Liver (tissue), 3 donors: ENCODE measurements around the gene ZNF628.

Experiments
- EGR1 ChIP-seq, 2 donors: IDR thresholded peaks; 2 replicates each; pipeline ENCODE4 v1.6.1; 2016 to 2018; ENCODE audit warnings: antibody characterized with exemption in 2 of 2, low read depth in 2 of 2
- GABPA ChIP-seq, 2 donors: IDR thresholded peaks in 1 of 2; conservative IDR thresholded peaks in 1 of 2; 2 replicates each; pipeline ENCODE4 v1.6.1; 2016; ENCODE audit warnings: antibody characterized with exemption in 2 of 2, mild to moderate bottlenecking in 1 of 2, moderate library complexity in 1 of 2
- JUND ChIP-seq, 2 donors: IDR thresholded peaks; 2 replicates each; pipeline ENCODE4 v1.6.1; 2016; ENCODE audit warnings: antibody characterized with exemption in 2 of 2
- MAX ChIP-seq: IDR thresholded peaks from 2 replicates; pipeline ENCODE4 v1.6.1; 2016; ENCODE audit warnings: antibody characterized with exemption
- RXRA ChIP-seq, 2 donors: IDR thresholded peaks; 2 replicates each; pipeline ENCODE4 v1.6.1; 2017 to 2018; ENCODE audit warnings: antibody characterized with exemption in 2 of 2, mild to moderate bottlenecking in 1 of 2
- SP1 ChIP-seq: IDR thresholded peaks from 2 replicates; pipeline ENCODE4 v1.6.1; 2018; ENCODE audit warnings: antibody characterized with exemption, mild to moderate bottlenecking
- TAF1 ChIP-seq: conservative IDR thresholded peaks from 2 replicates; pipeline ENCODE4 v1.6.1; 2016; ENCODE audit warnings: antibody characterized with exemption, mild to moderate bottlenecking
- YY1 ChIP-seq: IDR thresholded peaks from 2 replicates; pipeline ENCODE4 v1.6.1; 2016; ENCODE audit warnings: antibody characterized with exemption, mild to moderate bottlenecking
- TF ChIP-seq, protein P1 (sequence below): fragments of 150-350 bp; IDR thresholded peaks from 2 replicates; pipeline ENCODE4 v1.5.1; 2017; ENCODE audit warnings: improper control_type of control experiment, low read depth, low read length; ENCODE audit not compliant: missing input control
- TF ChIP-seq, protein P2 (sequence below): IDR thresholded peaks from 2 replicates; pipeline ENCODE4 v1.6.1; 2016; ENCODE audit warnings: antibody characterized with exemption
- donor health status: healthy.
- donor health status: healthy.

DNA sequence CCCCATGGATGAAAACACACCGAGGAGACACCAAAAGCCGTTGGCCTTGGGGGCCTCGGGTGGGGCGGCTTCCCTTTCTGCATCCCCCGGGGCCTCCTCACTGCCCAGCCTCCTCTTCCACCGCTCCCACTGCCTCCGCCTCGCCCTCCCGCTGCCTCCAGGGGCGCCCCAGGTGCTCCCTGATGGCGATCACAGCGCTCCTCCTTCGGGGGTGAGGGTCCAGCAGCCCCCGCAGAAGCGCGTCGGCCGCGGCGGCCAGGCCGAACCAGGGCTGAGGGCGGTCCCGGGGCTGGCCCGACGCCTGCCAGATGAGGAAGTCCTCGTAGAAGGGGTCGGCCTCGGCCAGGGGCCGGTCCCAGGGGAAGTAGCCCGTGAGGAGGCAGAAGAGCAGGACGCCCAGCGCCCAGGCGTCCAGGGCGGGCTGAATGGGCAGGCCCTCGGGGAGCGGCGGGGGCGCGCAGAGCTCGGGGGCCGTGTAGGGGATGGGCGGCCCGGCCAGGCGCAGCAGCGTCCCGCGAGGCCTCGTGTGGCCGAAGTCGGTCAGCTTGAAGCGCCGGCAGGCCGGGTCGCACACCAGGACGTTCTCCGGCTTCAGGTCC is 53.3 kb downstream of the ZNF628 start:
- TF ChIP-seq, protein P1, sequence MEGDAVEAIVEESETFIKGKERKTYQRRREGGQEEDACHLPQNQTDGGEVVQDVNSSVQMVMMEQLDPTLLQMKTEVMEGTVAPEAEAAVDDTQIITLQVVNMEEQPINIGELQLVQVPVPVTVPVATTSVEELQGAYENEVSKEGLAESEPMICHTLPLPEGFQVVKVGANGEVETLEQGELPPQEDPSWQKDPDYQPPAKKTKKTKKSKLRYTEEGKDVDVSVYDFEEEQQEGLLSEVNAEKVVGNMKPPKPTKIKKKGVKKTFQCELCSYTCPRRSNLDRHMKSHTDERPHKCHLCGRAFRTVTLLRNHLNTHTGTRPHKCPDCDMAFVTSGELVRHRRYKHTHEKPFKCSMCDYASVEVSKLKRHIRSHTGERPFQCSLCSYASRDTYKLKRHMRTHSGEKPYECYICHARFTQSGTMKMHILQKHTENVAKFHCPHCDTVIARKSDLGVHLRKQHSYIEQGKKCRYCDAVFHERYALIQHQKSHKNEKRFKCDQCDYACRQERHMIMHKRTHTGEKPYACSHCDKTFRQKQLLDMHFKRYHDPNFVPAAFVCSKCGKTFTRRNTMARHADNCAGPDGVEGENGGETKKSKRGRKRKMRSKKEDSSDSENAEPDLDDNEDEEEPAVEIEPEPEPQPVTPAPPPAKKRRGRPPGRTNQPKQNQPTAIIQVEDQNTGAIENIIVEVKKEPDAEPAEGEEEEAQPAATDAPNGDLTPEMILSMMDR, result no peak
- TF ChIP-seq TAF1, result no peak
- TF ChIP-seq RXRA (IDR thresholded peaks at IDR 0.05), result no peak
- no peak for TF ChIP-seq JUND (IDR thresholded peaks at IDR 0.05)
- TF ChIP-seq, protein P2, sequence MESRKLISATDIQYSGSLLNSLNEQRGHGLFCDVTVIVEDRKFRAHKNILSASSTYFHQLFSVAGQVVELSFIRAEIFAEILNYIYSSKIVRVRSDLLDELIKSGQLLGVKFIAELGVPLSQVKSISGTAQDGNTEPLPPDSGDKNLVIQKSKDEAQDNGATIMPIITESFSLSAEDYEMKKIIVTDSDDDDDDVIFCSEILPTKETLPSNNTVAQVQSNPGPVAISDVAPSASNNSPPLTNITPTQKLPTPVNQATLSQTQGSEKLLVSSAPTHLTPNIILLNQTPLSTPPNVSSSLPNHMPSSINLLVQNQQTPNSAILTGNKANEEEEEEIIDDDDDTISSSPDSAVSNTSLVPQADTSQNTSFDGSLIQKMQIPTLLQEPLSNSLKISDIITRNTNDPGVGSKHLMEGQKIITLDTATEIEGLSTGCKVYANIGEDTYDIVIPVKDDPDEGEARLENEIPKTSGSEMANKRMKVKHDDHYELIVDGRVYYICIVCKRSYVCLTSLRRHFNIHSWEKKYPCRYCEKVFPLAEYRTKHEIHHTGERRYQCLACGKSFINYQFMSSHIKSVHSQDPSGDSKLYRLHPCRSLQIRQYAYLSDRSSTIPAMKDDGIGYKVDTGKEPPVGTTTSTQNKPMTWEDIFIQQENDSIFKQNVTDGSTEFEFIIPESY, result no peak
- no peak for TF ChIP-seq SP1
- no peak for TF ChIP-seq MAX
- no peak for TF ChIP-seq EGR1 (IDR thresholded peaks at IDR 0.05; ENCODE audit: low read depth in 2 of 2)
- TF ChIP-seq GABPA (IDR thresholded peaks at IDR 0.05 in 1 of 2, conservative IDR thresholded peaks at IDR 0.05 in 1 of 2), result no peak
- no peak for TF ChIP-seq YY1
